Measurements from ENCODE around the gene TACR1. TPM values are rescaled to one million over a fixed set of nuclear protein-coding genes. Genes with fewer than 3 reads are reported as not detected.
A peak's percentile ranks its signal among the peaks of the same experiment; 100 is the strongest.

Gene TACR1
- total and polyA plus RNA-seq, 2 of the 8 experiments (the other 6 are each of a cell fraction or from before 2014, with no cell fraction given): 0.09 to 0.37 TPM

DNA sequence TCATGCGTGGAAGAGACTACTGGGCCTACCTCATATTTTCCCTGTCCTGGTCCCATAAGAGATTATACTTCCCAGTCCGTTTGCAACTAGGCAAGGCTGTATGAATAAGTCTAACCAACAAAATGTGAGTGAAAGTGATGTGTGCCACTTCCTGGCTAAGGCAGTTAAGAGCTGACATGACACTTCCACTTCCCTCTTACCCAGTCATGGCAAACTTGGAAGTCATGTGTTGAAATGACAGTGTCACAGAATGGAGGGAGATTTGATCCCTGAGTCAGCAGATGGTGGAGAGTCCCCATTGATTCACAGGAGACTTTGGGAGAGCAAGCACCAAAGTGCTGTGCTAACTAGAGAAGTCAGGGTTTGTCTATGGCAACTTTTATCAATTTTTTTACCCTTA, 36.4 kb downstream of the TACR1 start:
- TF ChIP-seq SP2 (IDR thresholded peaks at IDR 0.05; ENCODE audit: low read length): no peak
- TF ChIP-seq MAFK (IDR thresholded peaks at IDR 0.05; ENCODE audit: low read depth, low read length): peak; percentile 13; the same call in 1 of the 2 replicates
- 0 out of 2 replicates have a peak, but pooled peaks have one; percentile 34 for TF ChIP-seq BACH1 (IDR thresholded peaks at IDR 0.05; ENCODE audit: low read length)
- H2BK12ac ChIP-seq (ENCODE audit: low read depth, low read length): no peak overlapping the region
- no peak overlapping the region for H3K4me2 ChIP-seq (ENCODE audit: insufficient read depth in 1 of 2, low read depth in 2 of 2, low read length in 2 of 2)
- no peak overlapping the region for H3K18ac ChIP-seq (ENCODE audit: extremely low read depth, low read length)
- WGBS, 2 experiments (ENCODE audit: extremely low coverage in 1 of 2, insufficient coverage in 1 of 2, insufficient read length in 1 of 2, insufficient replicate concordance in 2 of 2, low coverage in 1 of 2, low lambda C conversion rate in 2 of 2, missing lambda C conversion rate in 1 of 2): 89% methylated on average over 2 of the region's 2 CpGs; no CpG with 5 or more reads in 1 of the 2 experiments
- no peak overlapping the region for H4K5ac ChIP-seq (ENCODE audit: insufficient read length, low read depth, low read length)
- H3K4me3 ChIP-seq (ENCODE audit: extremely low read depth in 1 of 4, insufficient read depth in 2 of 4, low read depth in 3 of 4, low read length in 4 of 4): no peak overlapping the region
- no peaks in the 10 kb centered on the region for H3K79me1 ChIP-seq (ENCODE audit: low read depth, low read length)
- H3K27ac ChIP-seq (ENCODE audit: low read depth, low read length): no peak overlapping the region
- DNase-seq (ENCODE audit: low read depth in 1 of 2, low spot score in 2 of 2) (no peak), FAIRE-seq (no peak)
- H3K23ac ChIP-seq (ENCODE audit: insufficient read length): peak overlapping the region; percentile 94
- no peak overlapping the region for H3K4ac ChIP-seq (replicated peaks; ENCODE audit: insufficient read length, low read depth, low read length)
- H2BK20ac ChIP-seq (ENCODE audit: low read length): no peak overlapping the region
- H2BK120ac ChIP-seq (replicated peaks; ENCODE audit: low read depth, low read length): no peak overlapping the region
- no peak overlapping the region for H2AK5ac ChIP-seq (ENCODE audit: low read depth, low read length)
- no peak overlapping the region for H4K8ac ChIP-seq (ENCODE audit: extremely low read depth, insufficient read depth, low read length)
- no peaks in the 10 kb centered on the region for H4K20me1 ChIP-seq (replicated peaks in 1 of 2; ENCODE audit: control insufficient read depth in 1 of 2, insufficient read depth in 2 of 2, low read length in 2 of 2)
- no peaks in the 10 kb centered on the region for H3K79me2 ChIP-seq (ENCODE audit: control insufficient read depth in 1 of 2, insufficient read depth in 2 of 2, low read length in 2 of 2)
- no peak overlapping the region for H3K14ac ChIP-seq (ENCODE audit: insufficient read length)
- no peaks in the 10 kb centered on the region for H3K36me3 ChIP-seq (ENCODE audit: control insufficient read depth in 2 of 4, insufficient read depth in 4 of 4, low read length in 3 of 4)
- no peak overlapping the region for H4K91ac ChIP-seq (replicated peaks; ENCODE audit: insufficient read length, low read length)
- ChIA-PET POLR2A (ENCODE audit: partially characterized antibody) (no interaction called here), CTCF (ENCODE audit: partially characterized antibody) (no interaction called here)
- no peak overlapping the region for H3K56ac ChIP-seq (replicated peaks; ENCODE audit: insufficient read length, low read depth, low read length)
- no peak overlapping the region for H2BK15ac ChIP-seq (ENCODE audit: low read length)
- H3K9me3 ChIP-seq (ENCODE audit: insufficient read depth in 2 of 2, low read depth in 1 of 2, low read length in 1 of 2): no peaks in the 10 kb centered on the region
- no peak overlapping the region for H2BK5ac ChIP-seq (ENCODE audit: low read depth, low read length)
- H3K27me3 ChIP-seq (replicated peaks in 1 of 4; ENCODE audit: control insufficient read depth in 3 of 4, extremely low read depth in 1 of 4, insufficient read depth in 3 of 4, low read length in 3 of 4): no peaks in the 10 kb centered on the region
- H3K9ac ChIP-seq (replicated peaks in 1 of 4; ENCODE audit: extremely low read depth in 1 of 4, low read depth in 3 of 4, low read length in 3 of 4): no peak overlapping the region
- no peaks in the 10 kb centered on the region for H3K4me1 ChIP-seq (replicated peaks in 1 of 4; ENCODE audit: control insufficient read depth in 3 of 4, insufficient read depth in 4 of 4, low read length in 3 of 4)
- H2AFZ ChIP-seq (ENCODE audit: low read length): no peak overlapping the region
- no peaks in the 10 kb centered on the region for H3K23me2 ChIP-seq (ENCODE audit: low read depth, low read length)

Measured in H1 (cell line).